ENCODE results near the gene CTCFL.

Gene CTCFL

DNA sequence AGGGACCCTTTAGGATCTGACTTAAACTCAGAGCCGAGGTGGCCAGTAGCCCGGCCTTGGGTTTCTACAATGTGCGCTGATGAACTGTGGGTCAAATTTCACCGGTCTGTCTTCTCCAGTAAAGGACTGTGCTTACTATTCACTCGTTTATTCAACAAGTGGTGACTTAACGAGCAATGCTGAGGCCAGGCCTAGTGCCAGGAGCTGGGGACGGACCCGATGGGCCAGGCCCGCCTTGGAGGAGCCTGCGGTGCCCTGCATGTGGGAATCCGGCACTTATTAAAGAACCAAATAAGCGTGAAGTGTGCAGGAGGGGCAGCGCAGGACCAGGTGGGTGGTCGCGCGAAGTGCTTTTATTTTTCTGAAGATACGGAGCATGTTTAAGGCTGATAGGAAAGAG is 24.0 kb downstream of the CTCFL start:
- H4K20me1 ChIP-seq (ENCODE audit: control insufficient read depth, insufficient read depth, low read depth, low read length) = peaks cover 66% of the 10 kb centered on the region
- H3K9me3 ChIP-seq (ENCODE audit: control insufficient read depth, insufficient read depth, low read length) = no peaks in the 10 kb centered on the region
- peaks cover 11% of the 10 kb centered on the region for H3K27me3 ChIP-seq (ENCODE audit: control insufficient read depth, low read length)
- no peak overlapping the region for H3K4me2 ChIP-seq (ENCODE audit: low read length)
- no peak overlapping the region for H3K4me3 ChIP-seq (ENCODE audit: low read length)
- H3K4me1 ChIP-seq (ENCODE audit: control insufficient read depth, low read length) = peaks cover 67% of the 10 kb centered on the region
- H3K79me2 ChIP-seq (ENCODE audit: control insufficient read depth, low read length) = peaks cover 73% of the 10 kb centered on the region
- TF ChIP-seq, protein P1, sequence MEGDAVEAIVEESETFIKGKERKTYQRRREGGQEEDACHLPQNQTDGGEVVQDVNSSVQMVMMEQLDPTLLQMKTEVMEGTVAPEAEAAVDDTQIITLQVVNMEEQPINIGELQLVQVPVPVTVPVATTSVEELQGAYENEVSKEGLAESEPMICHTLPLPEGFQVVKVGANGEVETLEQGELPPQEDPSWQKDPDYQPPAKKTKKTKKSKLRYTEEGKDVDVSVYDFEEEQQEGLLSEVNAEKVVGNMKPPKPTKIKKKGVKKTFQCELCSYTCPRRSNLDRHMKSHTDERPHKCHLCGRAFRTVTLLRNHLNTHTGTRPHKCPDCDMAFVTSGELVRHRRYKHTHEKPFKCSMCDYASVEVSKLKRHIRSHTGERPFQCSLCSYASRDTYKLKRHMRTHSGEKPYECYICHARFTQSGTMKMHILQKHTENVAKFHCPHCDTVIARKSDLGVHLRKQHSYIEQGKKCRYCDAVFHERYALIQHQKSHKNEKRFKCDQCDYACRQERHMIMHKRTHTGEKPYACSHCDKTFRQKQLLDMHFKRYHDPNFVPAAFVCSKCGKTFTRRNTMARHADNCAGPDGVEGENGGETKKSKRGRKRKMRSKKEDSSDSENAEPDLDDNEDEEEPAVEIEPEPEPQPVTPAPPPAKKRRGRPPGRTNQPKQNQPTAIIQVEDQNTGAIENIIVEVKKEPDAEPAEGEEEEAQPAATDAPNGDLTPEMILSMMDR (IDR thresholded peaks at IDR 0.05; ENCODE audit: low read depth, low read length, poor library complexity, severe bottlenecking) = no peak
- no peak for TF ChIP-seq EZH2phosphoT487 (IDR thresholded peaks at IDR 0.05; ENCODE audit: borderline replicate concordance, low read length)
- peaks cover 15% of the 10 kb centered on the region for H3F3A ChIP-seq (ENCODE audit: control insufficient read depth, insufficient read depth)
- no peaks in the 10 kb centered on the region for H3K9me2 ChIP-seq (replicated peaks; ENCODE audit: control insufficient read depth, low read length)
- H3K27ac ChIP-seq (ENCODE audit: low read depth, low read length) = no peak overlapping the region
- peaks cover 48% of the 10 kb centered on the region for H3K36me3 ChIP-seq (ENCODE audit: control insufficient read depth, low read length)

DNA sequence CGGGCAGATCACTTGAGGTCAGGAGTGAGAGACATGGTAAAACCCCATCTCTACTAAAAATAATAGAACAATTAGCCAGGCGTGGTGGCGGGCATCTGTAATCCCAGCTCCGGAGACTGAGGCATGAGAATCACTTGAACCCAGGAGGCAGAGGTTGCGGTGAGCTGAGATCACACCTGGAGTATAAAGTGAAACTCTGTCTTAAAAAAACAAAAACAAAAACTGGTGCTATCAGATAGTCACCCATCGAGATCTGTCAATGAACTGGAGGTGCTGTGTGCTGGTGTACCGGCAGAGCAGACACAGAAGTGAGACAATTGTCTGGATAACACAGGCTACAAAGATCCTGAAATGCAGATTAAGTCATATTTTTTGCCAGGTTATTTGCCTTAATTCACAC is 24.7 kb downstream of the CTCFL start:
- TF ChIP-seq, protein P1 (IDR thresholded peaks at IDR 0.05; ENCODE audit: low read depth, low read length, poor library complexity, severe bottlenecking) = no peak
- TF ChIP-seq EZH2phosphoT487 (IDR thresholded peaks at IDR 0.05; ENCODE audit: borderline replicate concordance, low read length) = no peak
- peaks cover 70% of the 10 kb centered on the region for H3K4me1 ChIP-seq (ENCODE audit: control insufficient read depth, low read length)
- H3K27ac ChIP-seq (ENCODE audit: low read depth, low read length) = no peak overlapping the region
- H3K27me3 ChIP-seq (ENCODE audit: control insufficient read depth, low read length) = peaks cover 7% of the 10 kb centered on the region
- H3K9me3 ChIP-seq (ENCODE audit: control insufficient read depth, insufficient read depth, low read length) = no peaks in the 10 kb centered on the region
- peaks cover 13% of the 10 kb centered on the region for H3F3A ChIP-seq (ENCODE audit: control insufficient read depth, insufficient read depth)
- H3K9me2 ChIP-seq (replicated peaks; ENCODE audit: control insufficient read depth, low read length) = no peaks in the 10 kb centered on the region
- peaks cover 66% of the 10 kb centered on the region for H4K20me1 ChIP-seq (ENCODE audit: control insufficient read depth, insufficient read depth, low read depth, low read length)
- H3K4me2 ChIP-seq (ENCODE audit: low read length) = no peak overlapping the region
- peaks cover 51% of the 10 kb centered on the region for H3K36me3 ChIP-seq (ENCODE audit: control insufficient read depth, low read length)
- peaks cover 75% of the 10 kb centered on the region for H3K79me2 ChIP-seq (ENCODE audit: control insufficient read depth, low read length)
- H3K4me3 ChIP-seq (ENCODE audit: low read length) = no peak overlapping the region

DNA sequence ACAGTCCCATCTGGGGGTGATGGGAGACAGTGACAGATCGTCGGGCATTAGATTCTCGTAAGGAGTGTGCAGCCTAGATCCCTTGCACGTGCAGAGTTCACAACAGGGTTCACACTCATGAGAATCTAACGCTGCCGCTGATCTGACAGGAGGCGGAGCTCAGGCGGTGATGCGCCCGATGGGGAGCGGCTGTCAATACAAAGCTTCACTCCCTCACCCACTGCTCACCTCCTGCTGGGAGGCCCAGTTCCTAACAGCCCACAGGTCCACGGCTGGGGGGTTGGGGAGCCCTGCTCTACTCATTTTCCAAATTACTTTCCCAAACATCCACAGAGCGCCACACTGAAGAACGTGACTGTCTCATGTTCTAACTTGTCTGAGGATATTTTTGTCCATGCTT is 25.3 kb downstream of the CTCFL start:
- peaks cover 78% of the 10 kb centered on the region for H3K79me2 ChIP-seq (ENCODE audit: control insufficient read depth, low read length)
- H3K4me1 ChIP-seq (ENCODE audit: control insufficient read depth, low read length) = peaks cover 73% of the 10 kb centered on the region
- H3K4me2 ChIP-seq (ENCODE audit: low read length) = no peak overlapping the region
- no peak overlapping the region for H3K4me3 ChIP-seq (ENCODE audit: low read length)
- H3K27me3 ChIP-seq (ENCODE audit: control insufficient read depth, low read length) = peaks cover 5% of the 10 kb centered on the region
- H3K27ac ChIP-seq (ENCODE audit: low read depth, low read length) = no peak overlapping the region
- H3K36me3 ChIP-seq (ENCODE audit: control insufficient read depth, low read length) = peaks cover 53% of the 10 kb centered on the region
- H3K9me3 ChIP-seq (ENCODE audit: control insufficient read depth, insufficient read depth, low read length) = no peaks in the 10 kb centered on the region
- H4K20me1 ChIP-seq (ENCODE audit: control insufficient read depth, insufficient read depth, low read depth, low read length) = peaks cover 64% of the 10 kb centered on the region
- H3F3A ChIP-seq (ENCODE audit: control insufficient read depth, insufficient read depth) = peaks cover 17% of the 10 kb centered on the region
- TF ChIP-seq, protein P1 (IDR thresholded peaks at IDR 0.05; ENCODE audit: low read depth, low read length, poor library complexity, severe bottlenecking) = no peak
- TF ChIP-seq EZH2phosphoT487 (IDR thresholded peaks at IDR 0.05; ENCODE audit: borderline replicate concordance, low read length) = no peak
- no peaks in the 10 kb centered on the region for H3K9me2 ChIP-seq (replicated peaks; ENCODE audit: control insufficient read depth, low read length)
